ENCODE results near the gene HOXB2.

HOXB2 gene

DNA sequence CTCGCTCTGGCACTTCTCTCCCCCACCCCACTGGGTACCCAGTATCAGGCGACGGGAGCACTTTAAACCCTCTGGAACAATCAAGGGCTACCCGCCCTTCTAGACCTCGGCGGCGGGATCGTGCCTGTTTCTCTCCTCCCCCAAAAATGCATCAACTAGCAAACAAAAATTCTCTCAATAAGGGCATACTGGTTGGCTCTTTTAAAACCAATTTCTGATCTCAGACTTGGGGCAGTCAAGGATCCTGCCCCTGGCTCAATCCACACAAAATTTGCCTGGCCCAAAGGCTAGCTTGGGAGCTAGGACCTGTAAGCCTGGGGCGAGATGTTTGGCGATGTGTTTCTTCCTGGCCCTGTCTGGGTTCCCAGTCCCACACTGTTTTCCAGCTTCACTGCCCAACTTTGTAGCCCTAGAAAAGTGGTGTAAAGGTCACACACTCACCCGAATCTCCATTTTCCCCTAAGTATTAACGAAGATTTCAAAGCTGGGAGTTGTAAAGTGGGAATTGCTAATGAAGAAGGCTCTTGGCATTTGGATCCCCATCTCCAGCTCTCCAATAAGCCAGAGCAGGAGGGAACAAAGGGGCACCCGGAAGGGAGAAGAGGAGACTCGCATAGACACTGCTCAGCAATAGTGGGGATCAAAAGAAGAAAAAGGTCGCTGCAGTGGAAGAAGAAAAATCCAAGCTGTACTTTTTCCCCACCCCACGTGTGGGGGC is 14.4 kb upstream of the HOXB2 start:
- Histone ChIP-seq H3K9me3 (ENCODE audit: control insufficient read depth in 2 of 2, low read length in 2 of 2) (no peaks in the 10 kb centered on the region), H3K27me3 (ENCODE audit: control insufficient read depth in 2 of 2, insufficient read depth in 2 of 2, low read length in 2 of 2) (peaks cover 0 to 3% of the 10 kb centered on the region in 2 donors), H3K9ac (ENCODE audit: low read depth in 1 of 2, low read length in 2 of 2) (no peak overlapping the region), H3K4me1 (ENCODE audit: control insufficient read depth in 2 of 2, insufficient read depth in 2 of 2, low read length in 2 of 2) (peaks cover 39 to 54% of the 10 kb centered on the region in 2 donors), H3K27ac (ENCODE audit: low read depth in 2 of 2, low read length in 2 of 2) (peak overlapping the region; percentile 31 to 56), H3K4me3 (ENCODE audit: low read length in 2 of 2) (no peak overlapping the region), H3K36me3 (ENCODE audit: control insufficient read depth in 2 of 2, insufficient read depth in 2 of 2, low read length in 2 of 2) (peaks cover 0 to 9% of the 10 kb centered on the region in 2 donors)

DNA sequence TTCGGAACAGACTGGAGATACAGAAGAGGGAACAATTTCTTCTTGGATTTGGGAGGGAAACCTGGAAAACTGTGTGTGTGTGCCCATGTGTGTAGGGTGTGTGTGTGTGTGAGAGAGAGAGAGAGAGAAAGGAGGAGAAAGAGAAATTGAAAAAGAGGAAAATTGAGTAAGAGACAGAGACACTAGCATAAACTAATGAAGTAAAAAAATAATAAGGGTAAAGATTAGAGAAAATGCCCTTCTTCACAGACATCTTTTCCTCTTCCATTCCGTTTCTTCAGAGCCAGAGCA is 13.9 kb upstream of the HOXB2 start:
- Histone ChIP-seq H3K27ac (ENCODE audit: low read depth in 2 of 2, low read length in 2 of 2) (no peak overlapping the region), H3K4me3 (ENCODE audit: low read length in 2 of 2) (no peak overlapping the region), H3K9me3 (ENCODE audit: control insufficient read depth in 2 of 2, low read length in 2 of 2) (no peaks in the 10 kb centered on the region), H3K4me1 (ENCODE audit: control insufficient read depth in 2 of 2, insufficient read depth in 2 of 2, low read length in 2 of 2) (peaks cover 39 to 54% of the 10 kb centered on the region in 2 donors), H3K27me3 (ENCODE audit: control insufficient read depth in 2 of 2, insufficient read depth in 2 of 2, low read length in 2 of 2) (peaks cover 0 to 3% of the 10 kb centered on the region in 2 donors), H3K36me3 (ENCODE audit: control insufficient read depth in 2 of 2, insufficient read depth in 2 of 2, low read length in 2 of 2) (peaks cover 0 to 9% of the 10 kb centered on the region in 2 donors), H3K9ac (ENCODE audit: low read depth in 1 of 2, low read length in 2 of 2) (no peak overlapping the region)

DNA sequence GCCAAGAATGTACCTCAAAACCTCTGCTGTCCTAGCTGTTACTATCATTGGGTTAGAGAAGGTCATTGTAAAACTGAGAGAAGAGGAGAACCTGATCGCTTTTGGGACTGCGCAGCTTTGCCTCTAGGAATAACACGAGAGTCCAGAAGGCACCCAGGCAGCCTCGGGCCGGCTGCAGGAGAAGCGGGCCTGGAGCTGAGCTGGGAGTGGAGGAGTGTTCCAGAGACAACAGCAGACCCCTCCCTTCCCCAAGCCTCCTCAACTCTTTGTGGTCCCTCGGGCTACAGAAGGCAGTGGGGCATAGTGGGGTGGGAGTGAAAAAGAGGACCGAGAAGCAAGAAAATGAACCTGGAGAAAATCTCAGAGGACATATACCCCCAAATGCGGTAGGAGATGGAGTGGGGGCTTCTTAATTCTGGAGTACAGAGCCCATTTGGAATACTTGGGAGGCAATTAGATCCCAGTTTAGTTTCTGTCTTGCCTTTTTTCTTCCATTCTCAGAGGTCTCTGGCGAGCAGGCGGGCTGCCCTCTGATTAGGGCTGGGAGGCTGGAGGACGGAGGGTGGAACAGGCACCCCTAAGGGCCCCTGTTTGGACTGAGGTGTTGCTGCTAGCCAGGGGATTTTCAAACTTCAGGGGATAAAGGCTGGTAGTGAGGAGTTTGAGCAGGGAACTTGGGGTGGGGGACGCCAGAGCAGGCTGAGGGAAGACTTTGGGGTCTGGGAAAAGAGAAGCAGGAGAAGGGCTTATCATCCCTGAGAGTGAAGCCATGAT is 13.3 kb upstream of the HOXB2 start:
- Histone ChIP-seq H3K4me3 (ENCODE audit: low read length in 2 of 2) (peak overlapping the region in 1 of 2 donors; percentile 10), H3K9ac (ENCODE audit: low read depth in 1 of 2, low read length in 2 of 2) (no peak overlapping the region), H3K27me3 (ENCODE audit: control insufficient read depth in 2 of 2, insufficient read depth in 2 of 2, low read length in 2 of 2) (peaks cover 0 to 3% of the 10 kb centered on the region in 2 donors)

DNA sequence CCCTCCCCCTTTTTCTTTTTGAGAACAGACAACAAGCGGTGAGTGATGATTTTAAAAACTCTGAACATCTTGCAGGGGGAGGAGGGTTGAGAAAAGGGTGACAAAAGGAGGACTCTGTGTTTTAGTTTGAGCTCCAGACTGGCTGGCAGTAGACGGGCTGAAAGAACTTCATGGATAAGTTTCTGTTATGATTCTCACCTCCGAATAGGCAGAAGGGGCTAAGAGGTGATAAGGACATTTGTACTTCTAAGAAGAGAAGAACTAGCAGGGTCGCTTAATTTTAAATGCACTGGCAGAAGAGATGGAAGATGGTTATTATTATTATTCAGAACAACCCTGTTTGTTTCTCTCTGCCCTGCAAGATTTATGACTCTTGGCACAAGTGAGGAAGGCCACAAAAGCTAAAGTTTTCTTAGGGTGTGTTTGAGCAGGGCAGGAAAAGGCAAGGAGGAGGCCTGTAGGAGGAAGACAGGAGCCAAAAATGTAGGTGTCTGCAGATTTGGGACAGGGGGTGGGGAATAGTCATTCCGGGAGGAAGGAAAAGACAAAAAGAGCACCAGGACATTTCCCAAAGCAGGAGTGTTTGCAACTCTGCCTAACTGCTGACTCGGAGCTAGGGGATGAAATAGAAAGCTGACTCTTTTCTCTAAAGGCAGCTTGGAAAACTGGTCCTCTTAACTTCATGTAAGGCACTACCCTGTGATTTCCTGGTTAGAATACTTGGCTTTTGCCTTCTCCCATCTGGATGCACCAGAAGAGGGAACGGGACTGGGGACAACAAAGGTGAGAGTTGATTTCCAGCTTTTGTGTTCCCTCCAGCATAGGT is 11.9 kb upstream of the HOXB2 start:
- Histone ChIP-seq H3K27ac (ENCODE audit: low read depth in 2 of 2, low read length in 2 of 2) (peak overlapping the region; percentile 18 to 72), H3K4me1 (ENCODE audit: control insufficient read depth in 2 of 2, insufficient read depth in 2 of 2, low read length in 2 of 2) (peaks cover 35 to 47% of the 10 kb centered on the region in 2 donors), H3K36me3 (ENCODE audit: control insufficient read depth in 2 of 2, insufficient read depth in 2 of 2, low read length in 2 of 2) (peaks cover 0 to 7% of the 10 kb centered on the region in 2 donors), H3K4me3 (ENCODE audit: low read length in 2 of 2) (peak overlapping the region in 1 of 2 donors; percentile 48), H3K9ac (ENCODE audit: low read depth in 1 of 2, low read length in 2 of 2) (peak overlapping the region in 1 of 2 donors; percentile 41), H3K27me3 (ENCODE audit: control insufficient read depth in 2 of 2, insufficient read depth in 2 of 2, low read length in 2 of 2) (peaks cover 0 to 3% of the 10 kb centered on the region in 2 donors), H3K9me3 (ENCODE audit: control insufficient read depth in 2 of 2, low read length in 2 of 2) (no peaks in the 10 kb centered on the region)

More for the DNA sequence above, 13.3 kb upstream of the HOXB2 start:
- H3K27ac ChIP-seq (ENCODE audit: low read depth in 2 of 2, low read length in 2 of 2) = peak overlapping the region in 1 of 2 donors; percentile 11
- peaks cover 35 to 54% of the 10 kb centered on the region in 2 donors for H3K4me1 ChIP-seq (ENCODE audit: control insufficient read depth in 2 of 2, insufficient read depth in 2 of 2, low read length in 2 of 2)
- H3K36me3 ChIP-seq (ENCODE audit: control insufficient read depth in 2 of 2, insufficient read depth in 2 of 2, low read length in 2 of 2) = peaks cover 0 to 5% of the 10 kb centered on the region in 2 donors
- H3K9me3 ChIP-seq (ENCODE audit: control insufficient read depth in 2 of 2, low read length in 2 of 2) = no peaks in the 10 kb centered on the region

DNA sequence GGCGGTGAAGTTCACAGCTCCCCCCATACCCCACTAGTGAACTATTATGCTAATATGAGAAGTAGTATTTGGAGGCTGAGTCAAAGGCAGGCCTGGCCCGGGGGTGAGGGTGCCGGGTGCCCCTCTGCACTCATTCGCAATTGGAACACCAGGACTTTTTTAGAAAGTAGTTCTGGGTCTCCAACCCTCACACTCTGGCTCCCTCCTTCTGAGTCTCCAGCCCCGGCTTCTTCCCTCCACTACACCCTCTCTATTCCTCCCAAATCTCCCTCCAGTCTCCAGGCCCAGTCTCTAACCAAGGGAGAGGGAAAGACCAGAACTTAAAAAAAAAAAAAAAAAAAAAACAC is 11.3 kb upstream of the HOXB2 start:
- peaks cover 29 to 41% of the 10 kb centered on the region in 2 donors for H3K4me1 ChIP-seq (ENCODE audit: control insufficient read depth in 2 of 2, insufficient read depth in 2 of 2, low read length in 2 of 2)
- no peak overlapping the region for H3K4me3 ChIP-seq (ENCODE audit: low read length in 2 of 2)
- H3K9me3 ChIP-seq (ENCODE audit: control insufficient read depth in 2 of 2, low read length in 2 of 2) = no peaks in the 10 kb centered on the region
- H3K27ac ChIP-seq (ENCODE audit: low read depth in 2 of 2, low read length in 2 of 2) = peak overlapping the region; percentile 5 to 72
- H3K9ac ChIP-seq (ENCODE audit: low read depth in 1 of 2, low read length in 2 of 2) = no peak overlapping the region
- H3K36me3 ChIP-seq (ENCODE audit: control insufficient read depth in 2 of 2, insufficient read depth in 2 of 2, low read length in 2 of 2) = peaks cover 0 to 8% of the 10 kb centered on the region in 2 donors
- peaks cover 0 to 3% of the 10 kb centered on the region in 2 donors for H3K27me3 ChIP-seq (ENCODE audit: control insufficient read depth in 2 of 2, insufficient read depth in 2 of 2, low read length in 2 of 2)

DNA sequence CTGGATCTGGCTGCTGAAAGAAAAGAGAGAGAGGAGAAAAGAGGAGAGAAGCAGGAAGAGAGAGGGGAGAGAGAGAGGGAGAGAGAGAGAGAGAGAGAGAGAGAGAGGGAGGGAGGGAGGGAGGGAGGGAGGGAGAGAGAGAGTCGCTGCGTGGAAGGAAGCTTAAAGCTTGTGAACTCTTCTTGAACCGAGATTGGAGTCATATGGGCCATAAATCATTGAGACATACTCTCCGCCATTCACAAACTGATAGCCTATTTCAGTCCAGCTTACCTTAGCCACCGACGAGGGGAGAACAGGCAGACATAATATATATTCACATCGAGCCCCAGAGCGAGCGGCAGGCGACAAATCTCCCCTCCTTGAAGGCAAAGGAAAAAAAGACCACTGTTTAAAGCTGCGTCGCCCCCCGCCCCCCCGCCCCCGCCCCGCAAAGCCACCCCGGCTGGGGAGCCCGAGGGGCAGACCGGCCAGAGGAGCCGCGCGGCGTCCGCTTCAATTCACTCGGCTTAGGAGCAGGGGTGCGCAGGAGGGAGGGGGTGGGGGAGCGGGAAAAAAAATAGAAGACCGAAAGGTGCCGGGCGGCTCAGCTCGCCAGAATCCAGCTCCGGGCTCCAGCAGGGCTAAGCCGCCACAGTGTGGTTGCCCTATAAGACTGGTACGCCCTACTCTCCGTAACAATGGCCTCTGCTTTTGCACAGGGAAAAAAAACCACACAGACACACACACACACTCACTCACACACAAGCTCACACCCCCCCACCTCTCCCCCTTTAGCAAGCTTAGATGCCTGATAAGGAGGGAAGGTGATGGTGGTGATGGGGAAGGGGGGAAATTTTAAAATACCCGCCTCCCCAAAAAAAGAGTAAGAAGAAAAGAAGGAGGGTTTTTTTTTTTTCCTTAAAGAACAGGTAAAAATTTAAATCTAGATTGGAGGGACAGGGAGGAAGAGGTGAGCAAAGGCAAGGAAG is 10.6 kb upstream of the HOXB2 start:
- H3K27me3 ChIP-seq (ENCODE audit: control insufficient read depth in 2 of 2, insufficient read depth in 2 of 2, low read length in 2 of 2) = peaks cover 0 to 3% of the 10 kb centered on the region in 2 donors
- H3K4me3 ChIP-seq (ENCODE audit: low read length in 2 of 2) = peak overlapping the region; percentile 23 to 35
- peak overlapping the region; percentile 64 for H3K27ac ChIP-seq (ENCODE audit: low read depth in 2 of 2, low read length in 2 of 2)
- H3K9ac ChIP-seq (ENCODE audit: low read depth in 1 of 2, low read length in 2 of 2) = peak overlapping the region in 1 of 2 donors; percentile 3
- no peaks in the 10 kb centered on the region for H3K9me3 ChIP-seq (ENCODE audit: control insufficient read depth in 2 of 2, low read length in 2 of 2)
- peaks cover 0 to 8% of the 10 kb centered on the region in 2 donors for H3K36me3 ChIP-seq (ENCODE audit: control insufficient read depth in 2 of 2, insufficient read depth in 2 of 2, low read length in 2 of 2)
- H3K4me1 ChIP-seq (ENCODE audit: control insufficient read depth in 2 of 2, insufficient read depth in 2 of 2, low read length in 2 of 2) = peaks cover 25 to 37% of the 10 kb centered on the region in 2 donors

DNA sequence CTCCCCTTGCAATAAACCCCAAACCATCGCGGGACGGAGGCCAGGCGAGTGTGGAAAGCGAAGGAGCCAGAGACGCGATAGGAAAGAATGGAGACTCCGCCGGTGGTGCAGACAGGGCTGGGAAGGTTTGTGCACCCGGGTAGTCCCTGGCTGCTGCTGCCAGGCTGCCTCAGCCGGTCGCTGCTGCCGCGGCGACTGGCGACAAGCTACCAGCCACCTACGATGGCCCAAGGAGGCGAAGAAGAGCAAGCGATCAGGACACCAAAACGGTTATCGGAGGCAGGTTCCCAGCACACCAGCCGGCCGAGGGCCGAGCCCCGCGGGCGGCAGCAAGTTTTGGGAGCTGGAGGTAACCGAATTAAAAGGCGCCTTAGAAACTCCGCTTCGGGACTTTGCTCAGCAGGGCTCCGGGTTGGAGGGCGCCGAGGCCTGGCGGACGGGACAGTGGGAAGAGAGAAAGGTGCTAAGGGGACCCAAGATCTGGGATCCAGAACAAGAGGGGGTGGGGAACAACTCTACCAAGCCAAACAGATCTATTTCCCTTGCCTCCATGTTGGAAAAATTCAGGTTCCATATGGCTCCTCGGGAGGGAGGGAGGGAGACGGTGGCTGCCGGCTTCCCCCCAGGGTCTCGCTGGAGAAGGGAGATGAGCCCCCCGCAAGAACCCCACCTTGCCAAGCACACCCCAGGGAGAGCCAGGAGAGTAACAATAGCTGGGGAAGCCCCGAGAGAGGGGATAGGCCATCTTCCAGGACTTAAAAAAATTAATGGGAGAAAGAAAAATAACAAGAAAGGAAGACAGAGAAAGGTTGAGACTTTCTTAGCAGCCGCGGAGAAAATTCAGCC is 9.7 kb upstream of the HOXB2 start:
- H3K4me3 ChIP-seq (ENCODE audit: low read length in 2 of 2) = peak overlapping the region; percentile 23 to 41
- peak overlapping the region; percentile 64 for H3K27ac ChIP-seq (ENCODE audit: low read depth in 2 of 2, low read length in 2 of 2)
- peaks cover 18 to 30% of the 10 kb centered on the region in 2 donors for H3K4me1 ChIP-seq (ENCODE audit: control insufficient read depth in 2 of 2, insufficient read depth in 2 of 2, low read length in 2 of 2)
- H3K27me3 ChIP-seq (ENCODE audit: control insufficient read depth in 2 of 2, insufficient read depth in 2 of 2, low read length in 2 of 2) = peaks cover 0 to 3% of the 10 kb centered on the region in 2 donors
- peaks cover 4 to 15% of the 10 kb centered on the region in 2 donors for H3K36me3 ChIP-seq (ENCODE audit: control insufficient read depth in 2 of 2, insufficient read depth in 2 of 2, low read length in 2 of 2)
- H3K9me3 ChIP-seq (ENCODE audit: control insufficient read depth in 2 of 2, low read length in 2 of 2) = no peaks in the 10 kb centered on the region
- H3K9ac ChIP-seq (ENCODE audit: low read depth in 1 of 2, low read length in 2 of 2) = peak overlapping the region in 1 of 2 donors; percentile 3

DNA sequence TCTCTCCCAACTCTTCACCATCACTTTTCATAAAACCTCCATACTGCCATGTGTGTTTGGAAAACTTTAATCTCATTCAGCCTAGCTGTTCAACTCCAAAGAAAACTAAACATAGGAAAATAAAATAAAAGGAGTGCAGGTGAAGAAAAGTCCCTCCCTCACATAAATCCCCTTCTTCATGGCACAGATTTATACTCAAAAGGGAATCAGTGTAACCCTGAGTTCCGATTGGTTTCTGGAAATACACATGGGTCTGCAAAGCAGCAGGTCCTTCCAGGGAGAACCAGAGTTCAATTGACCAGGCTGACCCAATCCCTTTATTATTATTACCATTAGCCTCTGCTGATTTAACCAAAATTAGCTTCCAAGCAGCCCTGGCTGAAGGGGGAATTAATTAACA is 8.9 kb upstream of the HOXB2 start:
- no peak overlapping the region for H3K4me3 ChIP-seq (ENCODE audit: low read length in 2 of 2)
- H3K36me3 ChIP-seq (ENCODE audit: control insufficient read depth in 2 of 2, insufficient read depth in 2 of 2, low read length in 2 of 2) = peaks cover 4 to 16% of the 10 kb centered on the region in 2 donors
- H3K9me3 ChIP-seq (ENCODE audit: control insufficient read depth in 2 of 2, low read length in 2 of 2) = no peaks in the 10 kb centered on the region
- H3K27me3 ChIP-seq (ENCODE audit: control insufficient read depth in 2 of 2, insufficient read depth in 2 of 2, low read length in 2 of 2) = peaks cover 0 to 3% of the 10 kb centered on the region in 2 donors
- H3K9ac ChIP-seq (ENCODE audit: low read depth in 1 of 2, low read length in 2 of 2) = no peak overlapping the region
- H3K27ac ChIP-seq (ENCODE audit: low read depth in 2 of 2, low read length in 2 of 2) = no peak overlapping the region
- peaks cover 18 to 28% of the 10 kb centered on the region in 2 donors for H3K4me1 ChIP-seq (ENCODE audit: control insufficient read depth in 2 of 2, insufficient read depth in 2 of 2, low read length in 2 of 2)
